ENCODE results near the gene SCAMP4.
A peak's percentile ranks its signal among the peaks of the same experiment; 100 is the strongest.

SCAMP4 gene

GRCh38 chr19:1929021-1929742, 24.0 kb downstream of the SCAMP4 start:
- Histone ChIP-seq H3K27ac (replicated peaks) (0 out of 2 replicates have a peak overlapping the region, but pooled peaks have one; percentile 32), H3K27me3 (ENCODE audit: insufficient read depth, poor library complexity, severe bottlenecking) (no peaks in the 10 kb centered on the region), H3K4me3 (replicated peaks; ENCODE audit: insufficient read depth, low read length) (peak overlapping the region; percentile 15)
- peak; percentile 85 for TF ChIP-seq CTCF (IDR thresholded peaks at IDR 0.05; ENCODE audit: insufficient read depth, low read length)
- TF ChIP-seq POLR2AphosphoS5 (IDR thresholded peaks at IDR 0.05; ENCODE audit: low read depth): no peak
- peak in 1 of 2 experiments; percentile 76 for DNase-seq (ENCODE audit: low read depth in 1 of 2, low spot score in 1 of 2)

- H3K27ac ChIP-seq (replicated peaks): no peak overlapping the region
- TF ChIP-seq REST (IDR thresholded peaks at IDR 0.05; ENCODE audit: insufficient replicate concordance, low read depth): no peak
- no peak for TF ChIP-seq SPI1 (IDR thresholded peaks at IDR 0.05; ENCODE audit: borderline replicate concordance, low read depth)
- no peak for TF ChIP-seq CTCF (IDR thresholded peaks at IDR 0.05; ENCODE audit: insufficient read depth, low read length)
- TF ChIP-seq GABPA (IDR thresholded peaks at IDR 0.05; ENCODE audit: low read depth): no peak
- no peak for TF ChIP-seq POLR2AphosphoS5 (IDR thresholded peaks at IDR 0.05; ENCODE audit: low read depth)
- DNase-seq (ENCODE audit: low read depth in 1 of 2, low spot score in 1 of 2): no peak
- H3K27me3 ChIP-seq (ENCODE audit: insufficient read depth, poor library complexity, severe bottlenecking): no peaks in the 10 kb centered on the region
- H3K4me3 ChIP-seq (replicated peaks; ENCODE audit: insufficient read depth, low read length): no peak overlapping the region
Observed at GRCh38 chr19:1931445-1931844, 26.2 kb downstream of the SCAMP4 start.

- TF ChIP-seq SPI1 (IDR thresholded peaks at IDR 0.05; ENCODE audit: borderline replicate concordance, low read depth): no peak
- no peak for TF ChIP-seq GABPA (IDR thresholded peaks at IDR 0.05; ENCODE audit: low read depth)
- no peak for TF ChIP-seq CTCF (IDR thresholded peaks at IDR 0.05; ENCODE audit: insufficient read depth, low read length)
- no peak for TF ChIP-seq POLR2AphosphoS5 (IDR thresholded peaks at IDR 0.05; ENCODE audit: low read depth)
- TF ChIP-seq REST (IDR thresholded peaks at IDR 0.05; ENCODE audit: insufficient replicate concordance, low read depth): no peak
- Histone ChIP-seq H3K27ac (replicated peaks) (no peak overlapping the region), H3K27me3 (ENCODE audit: insufficient read depth, poor library complexity, severe bottlenecking) (no peaks in the 10 kb centered on the region), H3K4me3 (replicated peaks; ENCODE audit: insufficient read depth, low read length) (no peak overlapping the region)
- DNase-seq (ENCODE audit: low read depth in 1 of 2, low spot score in 1 of 2): no peak
Observed at GRCh38 chr19:1932395-1932794, 27.2 kb downstream of the SCAMP4 start.

- TF ChIP-seq SPI1 (IDR thresholded peaks at IDR 0.05; ENCODE audit: borderline replicate concordance, low read depth): peak; percentile 9; the same call in 1 of the 2 replicates
- TF ChIP-seq CTCF (IDR thresholded peaks at IDR 0.05; ENCODE audit: insufficient read depth, low read length): no peak
Observed at GRCh38 chr19:1933244-1933643, 28.0 kb downstream of the SCAMP4 start.

More at GRCh38 chr19:1933244-1933643, 28.0 kb downstream of the SCAMP4 start:
- Histone ChIP-seq H3K4me3 (replicated peaks; ENCODE audit: insufficient read depth, low read length) (no peak overlapping the region), H3K27me3 (ENCODE audit: insufficient read depth, poor library complexity, severe bottlenecking) (no peaks in the 10 kb centered on the region), H3K27ac (replicated peaks) (no peak overlapping the region)
- peak in 1 of 2 experiments; percentile 14 for DNase-seq (ENCODE audit: low read depth in 1 of 2, low spot score in 1 of 2)
